Pancreas (tissue), 10 donors: ENCODE results near the gene NCK1. TPM values are rescaled to one million over a fixed set of nuclear protein-coding genes. Genes with fewer than 3 reads are reported as not detected.

ENCODE experiments used
- ATAC-seq, 4 donors: fragments of 200-7000 bp; cut with Tn5 transposase; one replicate each; pipeline versions ENCODE4 v1.8.0 to v1.9.1; 2020; ENCODE audit warnings: mild to moderate bottlenecking in 4 of 4, moderate library complexity in 4 of 4
- DNase-seq, 6 donors: peaks; one replicate each; pipeline ENCODE4 v3.0.0-alpha.2; 2020
- FAIRE-seq: peaks from 2 replicates; lab custom pipeline; 2012; peaks lifted over from hg19 to GRCh38; lab: Jason Lieb, UNC
- H3K27ac ChIP-seq, 4 donors: fragments of 200-600 bp; sonication (generic); 1 replicate in 3 of 4; 2 replicates in 1 of 4; pipeline versions ENCODE4 v1.5.0 to v1.8.0; 2020
- H3K27me3 ChIP-seq, 4 donors: fragments of 200-600 bp; one replicate each; pipeline ENCODE4 v1.8.0; 2021
- H3K36me3 ChIP-seq, 3 donors: fragments of 200-600 bp; sonication (generic) in 1 of 3; one replicate each; pipeline versions ENCODE4 v1.5.0 to v1.8.0; 2020 to 2021
- H3K4me1 ChIP-seq, 3 donors: fragments of 200-600 bp; one replicate each; pipeline ENCODE4 v1.8.0; 2021
- H3K4me3 ChIP-seq, 4 donors: fragments of 200-600 bp; sonication (generic) in 2 of 4; one replicate each; pipeline versions ENCODE4 v1.5.0 to v1.8.0; 2020 to 2021
- H3K9me3 ChIP-seq, 4 donors: fragments of 200-600 bp; one replicate each; pipeline ENCODE4 v1.8.0; 2021
- WGBS, 2 donors: extraction: QIAGEN DNeasy Blood & Tissue Kit; methylation state at CpG; one replicate each; pipeline ENCODE4 v1.1.7; 2013; 5-methylcytosine and 5-hydroxymethylcytosine counted together
- intact Hi-C, 3 donors: fragments of 100-400 bp; cut with DNase I; formaldehyde crosslinking; loops; one replicate each; pipeline versions ENCODE4 v1.11.1 to v1.14.2; 2022
- polyA plus RNA-seq, 2 donors: library from polyadenylated mRNA; stranded (reverse); fragments of 200-250 nt; gene quantifications; one replicate each; pipeline ENCODE4 v1.2.3, GENCODE V29; 2013
- total RNA-seq, 6 donors: library from RNA; stranded (reverse); fragmentation: NEBNext Ultra II Directional in 4 of 6; extraction: Animal tissue kit (Norgen Biotek cat#: 25700) in 4 of 6; gene quantifications; one replicate each; pipeline versions ENCODE4 v1.2.1 to v1.2.4, GENCODE V29; 2021 to 2023
- TF ChIP-seq, protein P1 (sequence below), 4 donors: fragments of 200-600 bp; sonication (generic) in 3 of 4; IDR thresholded peaks; one replicate each; pipeline versions ENCODE4 v1.5.0 to v1.8.0; 2021; ENCODE audit warnings: antibody characterized with exemption in 4 of 4
- donor health status: healthy with polysubstance abuse.
- donor health status: DM: no; HTN: no; CAD: no; lungs with moderate emphysema.
- donor health status: DM: no; HTN: no; CAD: no.
- donor health status: control.
- donor health status: control.
- donor health status: Bipolar disorder and iron deficiency.
- donor health status: DM: yes; HTN: yes; CAD: no.
- donor health status: DM: no; HTN: no; CAD: no.
- donor health status: DM: no; HTN: no; CAD: no.
- donor health status: DM: yes; HTN: yes; CAD: no.

Gene NCK1
- total and polyA plus RNA-seq, 8 donors, result 5.4 to 28.3 (median 10.8) TPM

DNA sequence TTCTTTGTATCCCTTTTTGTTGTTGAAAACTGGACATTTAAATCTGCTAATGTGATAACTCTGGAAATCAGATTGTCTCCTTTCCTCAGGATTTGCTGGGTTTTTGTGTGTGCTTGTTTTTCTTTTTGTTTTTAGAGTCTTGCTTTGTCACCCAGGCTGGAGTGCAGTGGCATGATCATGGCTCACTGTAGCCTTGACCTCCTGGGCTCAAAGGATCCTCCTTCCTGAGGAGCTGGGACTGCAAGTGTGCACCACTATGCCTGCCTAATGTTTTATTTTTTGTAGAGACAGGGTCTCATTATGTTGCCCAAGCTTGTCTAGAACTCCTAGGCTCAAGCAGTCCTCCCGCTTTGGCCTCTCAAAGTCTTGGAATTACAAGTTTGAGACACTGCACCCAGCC is 51.2 kb downstream of the NCK1 start:
- Histone ChIP-seq H3K36me3 (no peaks in the 10 kb centered on the region), H3K4me3 (no peak overlapping the region), H3K9me3 (no peaks in the 10 kb centered on the region), H3K4me1 (peaks cover 0 to 14% (median 4%) of the 10 kb centered on the region in 3 donors), H3K27me3 (no peaks in the 10 kb centered on the region), H3K27ac (no peak overlapping the region)
- 97% methylated on average over 1 of the region's 1 CpG for WGBS, 2 donors
- DNase-seq, result no peak
- intact Hi-C loops, result no loop called here
- ATAC-seq, result no peak
- FAIRE-seq, result no peak
- TF ChIP-seq, protein P1, sequence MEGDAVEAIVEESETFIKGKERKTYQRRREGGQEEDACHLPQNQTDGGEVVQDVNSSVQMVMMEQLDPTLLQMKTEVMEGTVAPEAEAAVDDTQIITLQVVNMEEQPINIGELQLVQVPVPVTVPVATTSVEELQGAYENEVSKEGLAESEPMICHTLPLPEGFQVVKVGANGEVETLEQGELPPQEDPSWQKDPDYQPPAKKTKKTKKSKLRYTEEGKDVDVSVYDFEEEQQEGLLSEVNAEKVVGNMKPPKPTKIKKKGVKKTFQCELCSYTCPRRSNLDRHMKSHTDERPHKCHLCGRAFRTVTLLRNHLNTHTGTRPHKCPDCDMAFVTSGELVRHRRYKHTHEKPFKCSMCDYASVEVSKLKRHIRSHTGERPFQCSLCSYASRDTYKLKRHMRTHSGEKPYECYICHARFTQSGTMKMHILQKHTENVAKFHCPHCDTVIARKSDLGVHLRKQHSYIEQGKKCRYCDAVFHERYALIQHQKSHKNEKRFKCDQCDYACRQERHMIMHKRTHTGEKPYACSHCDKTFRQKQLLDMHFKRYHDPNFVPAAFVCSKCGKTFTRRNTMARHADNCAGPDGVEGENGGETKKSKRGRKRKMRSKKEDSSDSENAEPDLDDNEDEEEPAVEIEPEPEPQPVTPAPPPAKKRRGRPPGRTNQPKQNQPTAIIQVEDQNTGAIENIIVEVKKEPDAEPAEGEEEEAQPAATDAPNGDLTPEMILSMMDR (IDR thresholded peaks at IDR 0.05), result no peak

- ATAC-seq (no peak), FAIRE-seq (no peak)
- intact Hi-C loops, result no loop called here
Measured at GRCh38 chr3:136914739-136915138, 52.7 kb downstream of the NCK1 start.

GRCh38 chr3:136916223-136916622 is 54.2 kb downstream of the NCK1 start:
- FAIRE-seq (no peak), ATAC-seq (no peak), DNase-seq (no peak)
- H3K27ac ChIP-seq, result no peak overlapping the region
- 92 to 99% methylated on average over 1 of the region's 1 CpG for WGBS, 2 donors
- H3K9me3 ChIP-seq, result no peaks in the 10 kb centered on the region
- TF ChIP-seq, protein P1 (IDR thresholded peaks at IDR 0.05), result no peak
- H3K4me1 ChIP-seq, result peaks cover 0 to 9% (median 0%) of the 10 kb centered on the region in 3 donors
- no peaks in the 10 kb centered on the region for H3K27me3 ChIP-seq
- no peak overlapping the region for H3K4me3 ChIP-seq
- intact Hi-C loops, result no loop called here
- H3K36me3 ChIP-seq, result no peaks in the 10 kb centered on the region

More at GRCh38 chr3:136914739-136915138, 52.7 kb downstream of the NCK1 start:
- WGBS, 2 donors, result 96 to 99% methylated on average over 3 of the region's 3 CpGs
- peaks cover 0 to 8% (median 7%) of the 10 kb centered on the region in 3 donors for H3K4me1 ChIP-seq
- TF ChIP-seq, protein P1 (IDR thresholded peaks at IDR 0.05), result no peak
- no peak overlapping the region for H3K27ac ChIP-seq
- no peaks in the 10 kb centered on the region for H3K36me3 ChIP-seq
- no peaks in the 10 kb centered on the region for H3K27me3 ChIP-seq
- H3K4me3 ChIP-seq, result no peak overlapping the region
- no peaks in the 10 kb centered on the region for H3K9me3 ChIP-seq
- no peak for DNase-seq

DNA sequence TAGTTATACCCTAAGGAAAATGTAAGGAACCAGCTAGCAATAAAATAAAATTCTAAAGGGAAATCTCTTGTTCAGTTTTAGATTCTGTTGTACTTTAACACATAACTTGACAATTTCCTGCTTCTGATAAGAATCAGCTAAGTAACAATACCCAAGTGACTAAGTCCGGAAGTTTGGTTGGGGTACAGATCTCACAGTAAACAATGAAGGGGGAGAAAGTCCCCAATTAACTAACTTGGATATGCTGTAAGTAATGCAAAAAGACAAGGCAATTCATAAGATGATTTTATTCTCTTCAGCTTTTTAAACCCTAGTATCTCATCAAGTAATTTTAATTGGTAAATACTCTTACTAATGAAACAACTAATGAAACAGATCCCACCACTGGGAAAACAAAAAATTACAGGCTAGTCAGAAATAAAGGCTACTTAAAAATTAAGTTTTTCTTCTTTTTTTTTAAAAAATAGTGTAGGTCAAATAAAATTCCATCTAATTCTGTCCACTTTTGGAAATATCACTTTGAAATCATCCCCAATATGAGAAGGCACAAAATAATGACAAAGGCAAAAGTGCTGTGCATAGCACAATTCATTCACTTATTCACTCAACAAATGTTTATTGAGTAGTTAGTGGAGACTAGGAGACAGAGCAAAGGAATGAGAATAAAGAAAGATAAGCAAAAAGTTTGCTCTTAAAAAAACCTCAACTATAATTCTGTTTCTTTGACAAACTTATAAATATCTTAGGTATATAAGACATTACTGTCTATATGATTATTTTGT is 58.0 kb downstream of the NCK1 start:
- Histone ChIP-seq H3K4me1 (peaks cover 0 to 9% (median under 1%) of the 10 kb centered on the region in 3 donors), H3K36me3 (no peaks in the 10 kb centered on the region), H3K27me3 (no peaks in the 10 kb centered on the region), H3K9me3 (no peaks in the 10 kb centered on the region), H3K4me3 (no peak overlapping the region), H3K27ac (peak overlapping the region in 2 of 4 donors; percentile 2 to 8)
- TF ChIP-seq, protein P1 (IDR thresholded peaks at IDR 0.05), result no peak
- 52 to 77% methylated on average over 1 of the region's 1 CpG for WGBS, 2 donors
- no peak for DNase-seq
- no peak for FAIRE-seq
- ATAC-seq, result peak in 1 of 4 donors; percentile 25
- intact Hi-C loops, result no loop called here
